MCF 10A (cell line): Measurements from ENCODE around the gene COG1. TPM values are rescaled to one million over a fixed set of nuclear protein-coding genes. Genes with fewer than 3 reads are reported as not detected.
"Not testable (repeated sequence)": the region's sequence is repeated elsewhere in the genome, so short reads cannot be mapped to it uniquely, and the experiment has no call there.

Source experiments
- BruUV-seq: library from RNA; stranded (reverse); fragments of 400-500 nt; replicated peaks from 2 replicates; lab custom pipeline; 2021; lab: Mats Ljungman, UMichigan
- CTCF ChIA-PET: fragments of 300-600 bp; sonication (Branson Sonifier 250); formaldehyde crosslinking; extraction: SDS; loops from one replicate; lab custom pipeline; 2021; ENCODE audit warnings: antibody characterized with exemption, inconsistent platforms; lab: Yijun Ruan, JAX
- POLR2A ChIA-PET: fragments of 300-600, 350-650 bp; sonication (Branson Sonifier 250); formaldehyde crosslinking; extraction: SDS; loops from one replicate; lab custom pipeline; 2020; ENCODE audit warnings: antibody characterized with exemption, inconsistent platforms; lab: Yijun Ruan, JAX
- DNase-seq: peaks from one replicate; pipeline ENCODE4 v3.0.0-alpha.2; 2018; ENCODE audit not compliant: unreplicated experiment
- H3K27ac Mint-ChIP-seq: one replicate; pipeline ENCODE4 v1.8.0; 2022; ENCODE audit warnings: mild to moderate bottlenecking, low read depth, mixed read lengths; ENCODE audit not compliant: unreplicated experiment
- H3K27me3 Mint-ChIP-seq: one replicate; pipeline ENCODE4 v1.8.0; 2022; ENCODE audit warnings: mixed read lengths; ENCODE audit not compliant: insufficient read depth, unreplicated experiment
- H3K36me3 Mint-ChIP-seq: one replicate; pipeline ENCODE4 v1.8.0; 2022; ENCODE audit warnings: mild to moderate bottlenecking, moderate library complexity, mixed read lengths; ENCODE audit not compliant: insufficient read depth, unreplicated experiment
- H3K4me1 Mint-ChIP-seq: one replicate; pipeline ENCODE4 v1.8.0; 2022; ENCODE audit warnings: mixed read lengths; ENCODE audit not compliant: insufficient read depth, unreplicated experiment
- H3K4me3 Mint-ChIP-seq: one replicate; pipeline ENCODE4 v1.8.0; 2022; ENCODE audit warnings: mild to moderate bottlenecking, moderate library complexity, mixed read lengths; ENCODE audit not compliant: unreplicated experiment
- H3K9me3 Mint-ChIP-seq: one replicate; pipeline ENCODE4 v1.8.0; 2022; ENCODE audit warnings: mixed read lengths; ENCODE audit not compliant: unreplicated experiment
- intact Hi-C: fragments of 100-400 bp; cut with micrococcal nuclease; formaldehyde crosslinking; loops from 2 replicates; pipeline ENCODE4 v1.14.1; 2022
- total RNA-seq: library from RNA; stranded (reverse); gene quantifications from 2 replicates; pipeline ENCODE4 v1.2.3, GENCODE V29; 2022
- TF ChIP-seq, protein P1 (sequence below): fragments of 200-600 bp; IDR thresholded peaks from one replicate; pipeline ENCODE4 v1.8.0; 2022; ENCODE audit warnings: antibody characterized with exemption, mild to moderate bottlenecking; ENCODE audit not compliant: unreplicated experiment

The COG1 gene
- total RNA-seq, 1 experiment from 2014 or later, result 42.8 TPM

DNA sequence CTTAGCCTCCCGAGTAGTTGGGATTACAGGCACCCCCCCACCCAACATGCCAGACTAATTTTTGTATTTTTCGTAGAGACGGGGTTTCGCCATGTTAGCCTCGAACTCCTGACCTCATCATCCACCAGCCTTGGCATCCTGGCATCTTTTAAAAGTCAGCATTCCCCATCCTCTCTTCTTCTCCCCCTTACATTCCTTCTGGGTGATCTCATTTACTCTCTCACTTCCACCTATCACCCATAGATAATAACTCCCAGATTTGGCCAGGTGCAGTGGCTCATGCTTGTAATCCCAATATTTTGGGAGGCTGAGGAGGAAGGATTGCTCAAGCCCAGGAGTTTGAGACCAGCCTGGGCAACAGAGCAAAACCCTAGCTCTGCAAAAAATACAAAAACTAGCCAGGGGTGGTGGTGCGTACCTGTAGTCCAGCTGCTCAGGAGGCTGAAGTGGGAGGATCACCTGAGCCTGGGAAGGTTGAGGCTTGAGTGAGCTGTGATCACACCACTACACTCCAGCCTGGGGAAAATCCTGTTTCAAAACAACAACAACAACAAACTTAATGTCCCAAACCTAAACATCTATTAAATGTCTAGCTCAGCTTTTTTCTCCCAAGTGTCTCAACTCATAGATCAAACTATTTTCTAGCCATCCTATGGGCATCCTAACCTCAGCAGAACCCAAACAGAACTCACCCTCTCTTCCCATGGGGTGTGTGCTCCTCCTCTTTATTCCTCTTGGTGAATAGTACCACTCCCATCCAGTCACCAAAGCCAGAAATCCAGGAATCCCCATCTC lies 44.1 kb upstream of the COG1 start:
- no TSS peak for BruUV-seq
- TF ChIP-seq, protein P1, sequence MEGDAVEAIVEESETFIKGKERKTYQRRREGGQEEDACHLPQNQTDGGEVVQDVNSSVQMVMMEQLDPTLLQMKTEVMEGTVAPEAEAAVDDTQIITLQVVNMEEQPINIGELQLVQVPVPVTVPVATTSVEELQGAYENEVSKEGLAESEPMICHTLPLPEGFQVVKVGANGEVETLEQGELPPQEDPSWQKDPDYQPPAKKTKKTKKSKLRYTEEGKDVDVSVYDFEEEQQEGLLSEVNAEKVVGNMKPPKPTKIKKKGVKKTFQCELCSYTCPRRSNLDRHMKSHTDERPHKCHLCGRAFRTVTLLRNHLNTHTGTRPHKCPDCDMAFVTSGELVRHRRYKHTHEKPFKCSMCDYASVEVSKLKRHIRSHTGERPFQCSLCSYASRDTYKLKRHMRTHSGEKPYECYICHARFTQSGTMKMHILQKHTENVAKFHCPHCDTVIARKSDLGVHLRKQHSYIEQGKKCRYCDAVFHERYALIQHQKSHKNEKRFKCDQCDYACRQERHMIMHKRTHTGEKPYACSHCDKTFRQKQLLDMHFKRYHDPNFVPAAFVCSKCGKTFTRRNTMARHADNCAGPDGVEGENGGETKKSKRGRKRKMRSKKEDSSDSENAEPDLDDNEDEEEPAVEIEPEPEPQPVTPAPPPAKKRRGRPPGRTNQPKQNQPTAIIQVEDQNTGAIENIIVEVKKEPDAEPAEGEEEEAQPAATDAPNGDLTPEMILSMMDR, result no peak
- intact Hi-C loops, result no loop called here
- Mint-ChIP-seq H3K9me3 (peaks cover 14% of the 10 kb centered on the region), H3K4me3 (peak overlapping the region; percentile 25), H3K4me1 (no peaks in the 10 kb centered on the region), H3K27me3 (peaks cover 40% of the 10 kb centered on the region), H3K36me3 (no peaks in the 10 kb centered on the region), H3K27ac (no peak overlapping the region)
- POLR2A ChIA-PET, result no interaction called here
- DNase-seq, result no peak
- CTCF ChIA-PET, result no interaction called here

DNA sequence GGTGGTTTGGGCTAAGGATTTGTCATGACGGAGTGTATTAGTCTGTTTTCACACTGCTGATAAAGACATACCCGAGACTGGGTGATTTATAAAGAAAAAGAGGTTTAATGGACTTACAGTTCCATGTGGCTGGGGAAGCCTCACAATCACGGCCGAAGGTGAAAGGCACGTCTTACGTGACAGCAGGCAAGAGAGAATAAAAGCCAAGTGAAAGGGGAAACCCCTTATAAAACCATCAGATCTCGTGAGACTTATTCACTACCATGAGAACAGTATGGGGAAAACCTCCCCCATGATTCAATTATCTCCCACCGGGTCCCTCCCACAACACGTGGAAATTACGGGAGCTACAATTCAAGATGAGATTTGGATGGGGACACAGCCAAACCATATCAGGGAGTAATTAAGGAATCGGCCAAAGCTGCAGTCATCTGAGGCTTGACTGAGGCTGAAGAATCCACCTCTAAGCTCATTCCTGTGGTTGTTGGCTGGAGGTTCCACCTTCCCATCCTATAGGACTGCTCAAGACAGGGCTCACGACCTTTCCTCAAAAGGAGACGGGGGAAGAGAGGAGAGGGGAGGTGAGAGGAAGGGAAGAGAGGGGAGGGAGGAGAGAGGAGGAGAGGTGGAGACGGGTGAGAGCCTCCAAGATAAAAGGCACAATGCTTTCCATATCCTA lies 42.1 kb upstream of the COG1 start:
- BruUV-seq, H3K36me3 Mint-ChIP-seq, H3K4me1 Mint-ChIP-seq, H3K9me3 Mint-ChIP-seq, intact Hi-C loops, H3K27ac Mint-ChIP-seq, H3K4me3 Mint-ChIP-seq, POLR2A ChIA-PET, DNase-seq, CTCF ChIA-PET: not testable (repeated sequence)
- peaks cover 40% of the 10 kb centered on the region for H3K27me3 Mint-ChIP-seq

GRCh38 chr17:73151916-73152632 lies 40.8 kb upstream of the COG1 start:
- H3K27ac Mint-ChIP-seq, result no peak overlapping the region
- ChIA-PET POLR2A (interaction anchor here (0.7 kb wide), 1 partner anchor 168 kb away, joined by 4 read pairs; no protein-coding TSS in a partner anchor), CTCF (no interaction called here)
- H3K4me3 Mint-ChIP-seq, result no peak overlapping the region
- BruUV-seq, result no TSS peak
- intact Hi-C loops, result no loop called here
- H3K4me1 Mint-ChIP-seq, result no peaks in the 10 kb centered on the region
- H3K36me3 Mint-ChIP-seq, result no peaks in the 10 kb centered on the region
- DNase-seq, result no peak
- H3K27me3 Mint-ChIP-seq, result peaks cover 40% of the 10 kb centered on the region
- H3K9me3 Mint-ChIP-seq, result peaks cover 7% of the 10 kb centered on the region
- TF ChIP-seq, protein P1, result no peak

GRCh38 chr17:73155410-73156165 lies 37.3 kb upstream of the COG1 start:
- ChIA-PET POLR2A (no interaction called here), CTCF (interaction anchor here (0.8 to 4.7 kb wide), 3 partner anchors 9 to 429 kb away, joined by 3 to 63 read pairs (median 8); no protein-coding TSS in a partner anchor)
- no TSS peak for BruUV-seq
- no peak overlapping the region for H3K27ac Mint-ChIP-seq
- intact Hi-C loops, result loop anchor here (1.0 kb wide), 2 partner anchors 169 to 428 kb away; no protein-coding TSS in a partner anchor
- no peaks in the 10 kb centered on the region for H3K36me3 Mint-ChIP-seq
- TF ChIP-seq, protein P1, result no peak
- DNase-seq, result no peak
- no peak overlapping the region for H3K4me3 Mint-ChIP-seq
- H3K27me3 Mint-ChIP-seq, result peaks cover 26% of the 10 kb centered on the region
- no peaks in the 10 kb centered on the region for H3K9me3 Mint-ChIP-seq
- H3K4me1 Mint-ChIP-seq, result no peaks in the 10 kb centered on the region
